Measurements from ENCODE around the gene SRGAP3.

DNA sequence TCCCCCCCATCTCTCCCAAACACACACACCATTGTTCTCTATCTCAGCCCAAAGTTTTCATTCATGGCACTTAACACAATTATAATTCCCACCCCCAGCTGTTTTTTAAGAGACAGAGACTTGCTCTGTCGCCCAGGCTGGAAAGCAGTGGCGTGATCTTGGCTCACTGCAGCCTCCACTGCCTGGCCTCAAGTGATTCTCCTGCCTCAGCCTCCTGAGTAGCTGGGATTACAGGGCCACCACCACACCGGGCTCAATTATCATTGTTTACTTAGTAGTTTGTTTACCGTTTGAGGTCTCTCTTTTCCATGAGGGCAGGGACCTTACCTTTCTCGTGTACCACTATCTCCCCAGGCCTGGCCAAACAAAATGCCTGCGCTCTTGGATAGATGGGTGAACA, 206.4 kb downstream of the SRGAP3 start:
- TF ChIP-seq, protein P1, sequence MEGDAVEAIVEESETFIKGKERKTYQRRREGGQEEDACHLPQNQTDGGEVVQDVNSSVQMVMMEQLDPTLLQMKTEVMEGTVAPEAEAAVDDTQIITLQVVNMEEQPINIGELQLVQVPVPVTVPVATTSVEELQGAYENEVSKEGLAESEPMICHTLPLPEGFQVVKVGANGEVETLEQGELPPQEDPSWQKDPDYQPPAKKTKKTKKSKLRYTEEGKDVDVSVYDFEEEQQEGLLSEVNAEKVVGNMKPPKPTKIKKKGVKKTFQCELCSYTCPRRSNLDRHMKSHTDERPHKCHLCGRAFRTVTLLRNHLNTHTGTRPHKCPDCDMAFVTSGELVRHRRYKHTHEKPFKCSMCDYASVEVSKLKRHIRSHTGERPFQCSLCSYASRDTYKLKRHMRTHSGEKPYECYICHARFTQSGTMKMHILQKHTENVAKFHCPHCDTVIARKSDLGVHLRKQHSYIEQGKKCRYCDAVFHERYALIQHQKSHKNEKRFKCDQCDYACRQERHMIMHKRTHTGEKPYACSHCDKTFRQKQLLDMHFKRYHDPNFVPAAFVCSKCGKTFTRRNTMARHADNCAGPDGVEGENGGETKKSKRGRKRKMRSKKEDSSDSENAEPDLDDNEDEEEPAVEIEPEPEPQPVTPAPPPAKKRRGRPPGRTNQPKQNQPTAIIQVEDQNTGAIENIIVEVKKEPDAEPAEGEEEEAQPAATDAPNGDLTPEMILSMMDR (IDR thresholded peaks at IDR 0.05): no peak
- no peak for TF ChIP-seq EZH2 (IDR thresholded peaks at IDR 0.05; ENCODE audit: borderline replicate concordance, insufficient read depth, low read depth, low read length, poor library complexity, severe bottlenecking)

Measured in B cell (primary cell).